ENCODE data around the gene IGSF22. TPM values are rescaled to one million over a fixed set of nuclear protein-coding genes. Genes with fewer than 3 reads are reported as not detected.

The IGSF22 gene
- total RNA-seq, 4 donors from 2014 or later, result 1.0 TPM; not detected in 3

GRCh38 chr11:18766015-18766414 lies 40.0 kb upstream of the IGSF22 start:
- TF ChIP-seq CTCF (IDR thresholded peaks at IDR 0.05), result no peak
- no peak for TF ChIP-seq POLR2A (IDR thresholded peaks at IDR 0.05)
- Histone ChIP-seq H3K36me3 (no peaks in the 10 kb centered on the region), H3K4me3 (no peak overlapping the region), H3K9me3 (no peaks in the 10 kb centered on the region), H3K4me1 (no peaks in the 10 kb centered on the region), H3K27me3 (no peaks in the 10 kb centered on the region), H3K27ac (no peak overlapping the region)
- DNase-seq, result no peak
- intact Hi-C loops (cut with DNase I; ENCODE audit: low total_unique reads), result no loop called here

GRCh38 chr11:18765554-18765953 lies 39.6 kb upstream of the IGSF22 start:
- DNase-seq, result no peak
- intact Hi-C loops (cut with DNase I; ENCODE audit: low total_unique reads), result no loop called here
- no peaks in the 10 kb centered on the region for H3K9me3 ChIP-seq
- H3K4me3 ChIP-seq, result no peak overlapping the region
- no peak for TF ChIP-seq POLR2A (IDR thresholded peaks at IDR 0.05)
- no peak for TF ChIP-seq CTCF (IDR thresholded peaks at IDR 0.05)
- H3K4me1 ChIP-seq, result no peaks in the 10 kb centered on the region
- H3K36me3 ChIP-seq, result no peaks in the 10 kb centered on the region
- H3K27me3 ChIP-seq, result no peaks in the 10 kb centered on the region
- H3K27ac ChIP-seq, result no peak overlapping the region

- no peaks in the 10 kb centered on the region for H3K27me3 ChIP-seq
- H3K4me3 ChIP-seq, result no peak overlapping the region
- H3K4me1 ChIP-seq, result no peaks in the 10 kb centered on the region
- no peaks in the 10 kb centered on the region for H3K36me3 ChIP-seq
- H3K9me3 ChIP-seq, result no peaks in the 10 kb centered on the region
- intact Hi-C loops (cut with DNase I; ENCODE audit: low total_unique reads), result no loop called here
- DNase-seq, result no peak
- no peak overlapping the region for H3K27ac ChIP-seq
- TF ChIP-seq POLR2A (IDR thresholded peaks at IDR 0.05) (no peak), CTCF (IDR thresholded peaks at IDR 0.05) (no peak)
These were observed 35.8 kb upstream of the IGSF22 start for GRCh38 chr11:18761741-18762140.

GRCh38 chr11:18761144-18761543 lies 35.2 kb upstream of the IGSF22 start:
- Histone ChIP-seq H3K27me3 (no peaks in the 10 kb centered on the region), H3K36me3 (no peaks in the 10 kb centered on the region), H3K9me3 (no peaks in the 10 kb centered on the region), H3K4me3 (no peak overlapping the region), H3K4me1 (no peaks in the 10 kb centered on the region), H3K27ac (no peak overlapping the region)
- DNase-seq, result no peak
- intact Hi-C loops (cut with DNase I; ENCODE audit: low total_unique reads), result no loop called here
- no peak for TF ChIP-seq POLR2A (IDR thresholded peaks at IDR 0.05)
- no peak for TF ChIP-seq CTCF (IDR thresholded peaks at IDR 0.05)

- intact Hi-C loops (cut with DNase I; ENCODE audit: low total_unique reads), result no loop called here
- DNase-seq, result no peak
- no peaks in the 10 kb centered on the region for H3K4me1 ChIP-seq
- TF ChIP-seq CTCF (IDR thresholded peaks at IDR 0.05) (no peak), POLR2A (IDR thresholded peaks at IDR 0.05) (no peak)
- H3K4me3 ChIP-seq, result no peak overlapping the region
- H3K27ac ChIP-seq, result no peak overlapping the region
- no peaks in the 10 kb centered on the region for H3K36me3 ChIP-seq
- no peaks in the 10 kb centered on the region for H3K27me3 ChIP-seq
- no peaks in the 10 kb centered on the region for H3K9me3 ChIP-seq
These were observed 31.8 kb upstream of the IGSF22 start for GRCh38 chr11:18757811-18758210.
